HCT116 (cell line): ENCODE results near the gene ZDHHC4. TPM values are rescaled to one million over a fixed set of nuclear protein-coding genes. Genes with fewer than 3 reads are reported as not detected.

Experiments
- ATAC-seq: fragments of 200-7000 bp; cut with Tn5 transposase; 2 replicates; pipeline ENCODE4 v1.9.1; 2020; ENCODE audit warnings: mild to moderate bottlenecking, moderate library complexity
- BruUV-seq: library from RNA; stranded (reverse); fragments of 400-500 nt; replicated peaks from 2 replicates; lab custom pipeline; 2021; lab: Mats Ljungman, UMichigan
- CTCF ChIA-PET: fragments of 300-600 bp; sonication (Branson Sonifier 250); formaldehyde crosslinking; loops from one replicate; lab custom pipeline; 2021; ENCODE audit warnings: antibody characterized with exemption; lab: Charles Lee
- POLR2A ChIA-PET: fragments of 300-600, 350-600 bp; sonication (Branson Sonifier 250); formaldehyde crosslinking; loops from one replicate; lab custom pipeline; 2021; ENCODE audit warnings: antibody characterized with exemption; lab: Charles Lee
- RAD21 ChIA-PET, 2 experiments: fragments of 300-600 bp; sonication (Branson Sonifier 250); formaldehyde crosslinking; loops; one replicate each; lab custom pipeline; 2023; ENCODE audit warnings: low total read pairs in 2 of 2; ENCODE audit not compliant: uncharacterized antibody in 2 of 2, unreplicated experiment in 2 of 2, low non-redundant PET in 1 of 2; lab: Charles Lee
- DNase-seq: peaks from one replicate; pipeline ENCODE4 v3.0.0-alpha.2; 2010; ENCODE audit warnings: low read depth, low spot score
- H2AFZ ChIP-seq: fragments of 200-600 bp; shearing (Covaris generic), sonication (generic); 2 replicates; pipeline ENCODE4 v1.6.1; 2017; ENCODE audit warnings: low read depth, mixed run types, mixed read lengths, antibody characterized with exemption, low read length; ENCODE audit not compliant: poor library complexity, severe bottlenecking
- H3K27ac ChIP-seq: 2 replicates; pipeline ENCODE4 v1.5.1; 2012; ENCODE audit warnings: low read depth, low read length
- H3K27me3 ChIP-seq: fragments of 200-600 bp; sonication (generic); 2 replicates; pipeline ENCODE4 v1.6.1; 2016; ENCODE audit warnings: mixed run types, low read length, mixed read lengths; ENCODE audit not compliant: insufficient read depth
- H3K36me3 ChIP-seq, 2 experiments: fragments of 200-500 bp in 1 of 2; fragments of 200-600 bp in 1 of 2; sonication (Bioruptor generic) in 1 of 2; sonication (generic) in 1 of 2; 2 replicates each; pipeline versions ENCODE4 v1.5.1 to v1.6.1; 2014 to 2016; ENCODE audit warnings: low read length in 2 of 2, inconsistent platforms in 1 of 2, mixed read lengths in 1 of 2, mixed run types in 1 of 2; ENCODE audit not compliant: insufficient read depth in 2 of 2, control insufficient read depth in 1 of 2
- H3K4me1 ChIP-seq, 2 experiments: fragments of 200-600 bp in 1 of 2; sonication (generic) in 1 of 2; 2 replicates each; pipeline versions ENCODE4 v1.5.1 to v1.6.1; 2012 to 2017; ENCODE audit warnings: low read length in 2 of 2, inconsistent platforms in 1 of 2, mild to moderate bottlenecking in 1 of 2, mixed read lengths in 1 of 2, mixed run types in 1 of 2, moderate library complexity in 1 of 2; ENCODE audit not compliant: insufficient read depth in 2 of 2, control insufficient read depth in 1 of 2
- H3K4me2 ChIP-seq: fragments of 200-600 bp; sonication (generic); 2 replicates; pipeline ENCODE4 v1.6.1; 2017; ENCODE audit warnings: mixed run types, low read length, mixed read lengths
- H3K4me3 ChIP-seq, 2 experiments: fragments of 200-600 bp in 1 of 2; sonication (generic) in 1 of 2; replicated peaks in 1 of 2; 2 replicates each; pipeline ENCODE4 v1.5.1; 2011 to 2016; ENCODE audit warnings: low read length in 2 of 2, control low read depth in 1 of 2, low read depth in 1 of 2, mild to moderate bottlenecking in 1 of 2, mixed read lengths in 1 of 2, mixed run types in 1 of 2
- H3K79me2 ChIP-seq: fragments of 200-600 bp; sonication (generic); 2 replicates; pipeline ENCODE4 v1.6.1; 2017; ENCODE audit warnings: mild to moderate bottlenecking, mixed run types, low read length, moderate library complexity, mixed read lengths; ENCODE audit not compliant: insufficient read depth
- H3K9ac ChIP-seq: fragments of 200-600 bp; sonication (generic); 2 replicates; pipeline ENCODE4 v1.6.1; 2016; ENCODE audit warnings: low read length, mixed read lengths
- H3K9me2 ChIP-seq: fragments of 200-600 bp; sonication (generic), shearing (Covaris generic); 2 replicates; pipeline ENCODE4 v1.6.1; 2017; ENCODE audit warnings: mixed run types, mild to moderate bottlenecking, moderate library complexity; ENCODE audit not compliant: insufficient read depth
- H3K9me3 ChIP-seq, 2 experiments: fragments of 200-500 bp in 1 of 2; fragments of 200-600 bp in 1 of 2; sonication (Bioruptor generic) in 1 of 2; sonication (generic) in 1 of 2; 2 replicates each; pipeline ENCODE4 v1.6.1; 2014 to 2017; ENCODE audit warnings: low read length in 2 of 2, mixed read lengths in 2 of 2, inconsistent platforms in 1 of 2, low read depth in 1 of 2, mild to moderate bottlenecking in 1 of 2, mixed run types in 1 of 2, moderate library complexity in 1 of 2; ENCODE audit not compliant: control insufficient read depth in 1 of 2, insufficient read depth in 1 of 2
- H4K20me1 ChIP-seq: fragments of 200-600 bp; sonication (generic), shearing (Covaris generic); 2 replicates; pipeline ENCODE4 v1.6.1; 2017; ENCODE audit warnings: mixed run types, mild to moderate bottlenecking, moderate library complexity; ENCODE audit not compliant: insufficient read depth
- ATF3 ChIP-seq: IDR thresholded peaks from 2 replicates; pipeline ENCODE4 v1.6.1; 2012
- CBX3 ChIP-seq: IDR thresholded peaks from 2 replicates; pipeline ENCODE4 v1.6.1; 2012; ENCODE audit warnings: low read depth
- CEBPB ChIP-seq: IDR thresholded peaks from 2 replicates; pipeline ENCODE4 v1.6.1; 2012; ENCODE audit warnings: low read depth
- EGR1 ChIP-seq: IDR thresholded peaks from 2 replicates; pipeline ENCODE4 v1.6.1; 2012; ENCODE audit warnings: low read depth
- ELF1 ChIP-seq: IDR thresholded peaks from 2 replicates; pipeline ENCODE4 v1.6.1; 2012; ENCODE audit warnings: low read depth, borderline replicate concordance
- EZH2 ChIP-seq: fragments of 200-600 bp; sonication (generic); IDR thresholded peaks from 2 replicates; pipeline ENCODE4 v1.6.1; 2017; ENCODE audit warnings: antibody characterized with exemption, mixed run types
- EZH2phosphoT487 ChIP-seq: fragments of 200-600 bp; IDR thresholded peaks from 2 replicates; pipeline ENCODE4 v1.6.1; 2018; ENCODE audit warnings: antibody characterized with exemption, borderline replicate concordance
- JUND ChIP-seq: IDR thresholded peaks from 2 replicates; pipeline ENCODE4 v1.6.1; 2012
- POLR2A ChIP-seq: IDR thresholded peaks from 2 replicates; pipeline ENCODE4 v1.7.0; 2011; ENCODE audit warnings: borderline replicate concordance; ENCODE audit not compliant: insufficient read depth, insufficient read length; ENCODE audit errors: extremely low read depth
- POLR2AphosphoS5 ChIP-seq: IDR thresholded peaks from 2 replicates; pipeline ENCODE4 v1.6.1; 2011; ENCODE audit warnings: mild to moderate bottlenecking, low read depth, low read length, moderate library complexity
- RAD21 ChIP-seq: IDR thresholded peaks from 2 replicates; pipeline ENCODE4 v1.6.1; 2012; ENCODE audit warnings: low read depth, mild to moderate bottlenecking
- SP1 ChIP-seq: IDR thresholded peaks from 2 replicates; pipeline ENCODE4 v1.6.1; 2012; ENCODE audit warnings: low read depth
- SRF ChIP-seq: IDR thresholded peaks from 2 replicates; pipeline ENCODE4 v1.6.1; 2012; ENCODE audit warnings: low read depth
- TCF7L2 ChIP-seq: IDR thresholded peaks from 2 replicates; pipeline ENCODE4 v1.7.0; 2011; ENCODE audit warnings: borderline replicate concordance, inconsistent platforms; ENCODE audit not compliant: insufficient read depth, insufficient read length; ENCODE audit errors: extremely low read depth
- ZBTB33 ChIP-seq: IDR thresholded peaks from 2 replicates; pipeline ENCODE4 v1.6.1; 2011; ENCODE audit warnings: mild to moderate bottlenecking, low read length, moderate library complexity; ENCODE audit not compliant: insufficient replicate concordance; ENCODE audit errors: extremely low read depth
- ZNF274 ChIP-seq: fragments of 200-500 bp; sonication (Bioruptor generic); IDR thresholded peaks from 2 replicates; pipeline ENCODE4 v1.6.1; 2014; ENCODE audit warnings: mild to moderate bottlenecking, low read depth, low read length, inconsistent platforms
- intact Hi-C: fragments of 100-400 bp; cut with micrococcal nuclease; formaldehyde crosslinking; loops from 2 replicates; pipeline ENCODE4 v1.10.0; 2022
- total RNA-seq: library from RNA; stranded (reverse); gene quantifications from one replicate; pipeline ENCODE4 v1.2.1, GENCODE V29; 2021; ENCODE audit not compliant: unreplicated experiment

Gene ZDHHC4
- total RNA-seq, 1 experiment from 2014 or later = 59.3 TPM

- TF ChIP-seq ZBTB33 (no peak), EGR1 (no peak), POLR2A (no peak), ZNF274 (no peak)
Observed at GRCh38 chr7:6590645-6591110, 13.4 kb downstream of the ZDHHC4 start (continued).

GRCh38 chr7:6600093-6600492, 22.8 kb downstream of the ZDHHC4 start:
- Histone ChIP-seq H3K27ac (no peak overlapping the region), H3K9me3 (no peaks in the 10 kb centered on the region), H3K79me2 (no peaks in the 10 kb centered on the region; the same call in 1 of the 2 replicates), H3K9me2 (no peaks in the 10 kb centered on the region), H3K27me3 (no peaks in the 10 kb centered on the region), H3K4me1 (no peaks in the 10 kb centered on the region), H3K9ac (no peak overlapping the region), H3K4me2 (no peak overlapping the region), H4K20me1 (no peaks in the 10 kb centered on the region), H3K4me3 (no peak overlapping the region), H2AFZ (no peak overlapping the region), H3K36me3 (peaks cover 22 to 28% of the 10 kb centered on the region in 2 experiments)
- no TSS peak for BruUV-seq
- intact Hi-C loops = no loop called here
- ChIA-PET RAD21 (no interaction called here), CTCF (interaction anchor here (1.4 kb wide), 1 partner anchor 11 kb away, joined by 4 read pairs; no protein-coding TSS in a partner anchor), POLR2A (no interaction called here)
- DNase-seq = no peak
- ATAC-seq = no peak
- TF ChIP-seq JUND = no peak
- no peak for TF ChIP-seq TCF7L2
- no peak for TF ChIP-seq RAD21
- TF ChIP-seq CBX3 = no peak
- no peak for TF ChIP-seq ELF1
- TF ChIP-seq POLR2AphosphoS5 = no peak
- no peak for TF ChIP-seq SP1
- no peak for TF ChIP-seq ZBTB33
- no peak for TF ChIP-seq ATF3
- TF ChIP-seq EZH2 = no peak
- TF ChIP-seq EZH2phosphoT487 = no peak
- TF ChIP-seq SRF = no peak
- TF ChIP-seq CEBPB = no peak
- no peak for TF ChIP-seq EGR1
